ENCODE results near the gene DEFB121. TPM values are rescaled to one million over a fixed set of nuclear protein-coding genes. Genes with fewer than 3 reads are reported as not detected.
"Not testable (repeated sequence)": the region's sequence is repeated elsewhere in the genome, so short reads cannot be mapped to it uniquely, and the experiment has no call there.

The DEFB121 gene
- total RNA-seq, 1 donor = not detected

DNA sequence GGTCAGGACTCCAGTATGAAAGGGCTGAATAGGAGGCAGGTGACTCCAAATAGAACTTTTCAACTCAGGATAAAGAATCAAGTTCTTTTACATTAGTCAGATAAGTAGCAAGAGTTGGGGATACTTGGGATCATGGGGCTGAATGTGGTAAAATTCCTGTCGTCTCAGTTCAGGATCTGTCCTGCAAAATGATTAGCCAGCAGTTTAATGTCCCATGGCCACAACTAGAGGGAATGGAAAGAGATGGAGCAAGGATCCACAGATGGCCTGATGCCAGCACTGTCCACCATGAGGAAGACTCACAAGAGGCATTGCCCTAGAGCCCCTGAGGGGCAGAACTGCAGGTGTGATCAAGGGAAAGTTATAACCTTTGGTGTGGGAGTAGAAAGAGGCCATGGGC, 2.1 kb downstream of the DEFB121 start:
- H3K4me1 ChIP-seq (ENCODE audit: insufficient read depth, low read length) = no peaks in the 10 kb centered on the region
- no peak overlapping the region for H3K4me3 ChIP-seq (ENCODE audit: low read length)
- H3K27me3 ChIP-seq (ENCODE audit: insufficient read depth, low read length) = no peaks in the 10 kb centered on the region
- no peaks in the 10 kb centered on the region for H3K9me3 ChIP-seq (ENCODE audit: low read depth, low read length)

DNA sequence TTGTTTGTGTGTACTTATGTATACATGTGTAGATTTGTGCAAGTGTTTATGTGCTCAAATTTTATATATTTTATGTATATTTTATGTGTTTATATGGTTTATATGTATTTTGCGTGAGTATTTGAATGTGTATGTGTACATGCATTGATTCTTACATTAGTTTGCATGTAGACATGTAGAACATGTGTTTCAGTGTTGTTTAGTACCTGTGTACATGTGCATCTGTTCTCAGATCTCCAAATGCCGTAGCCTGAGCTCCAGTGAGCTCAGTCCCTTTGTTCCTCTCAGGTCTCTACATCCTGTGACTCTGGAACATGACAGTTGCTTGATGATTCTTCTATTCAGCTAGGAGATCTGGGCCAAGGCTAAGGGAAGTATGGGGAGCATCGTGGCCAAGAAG, 11.1 kb downstream of the DEFB121 start:
- H3K27me3 ChIP-seq (ENCODE audit: insufficient read depth, low read length) = no peaks in the 10 kb centered on the region
- no peaks in the 10 kb centered on the region for H3K4me1 ChIP-seq (ENCODE audit: insufficient read depth, low read length)
- no peaks in the 10 kb centered on the region for H3K9me3 ChIP-seq (ENCODE audit: low read depth, low read length)
- H3K4me3 ChIP-seq (ENCODE audit: low read length) = no peak overlapping the region

DNA sequence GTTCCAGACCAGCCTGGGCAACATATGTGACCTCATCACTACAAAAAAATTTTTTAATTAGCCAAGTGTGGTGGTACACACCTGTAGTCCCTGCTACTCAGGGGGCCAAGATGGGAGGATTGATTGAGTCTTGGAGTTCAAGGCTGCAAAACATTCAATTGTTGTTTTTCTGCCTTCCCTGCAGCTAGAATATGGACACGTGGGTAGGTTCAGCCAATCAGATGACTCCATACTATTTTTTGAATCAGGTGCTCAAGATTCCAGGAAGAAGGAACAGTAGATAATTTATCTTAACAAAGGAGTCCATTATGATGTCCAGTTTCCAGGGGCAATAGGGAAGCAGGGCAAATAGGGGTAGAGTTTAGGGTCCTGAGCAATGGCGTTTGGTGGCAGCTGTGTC, 13.2 kb downstream of the DEFB121 start:
- Histone ChIP-seq H3K4me1 (ENCODE audit: insufficient read depth, low read length) (no peaks in the 10 kb centered on the region), H3K9me3 (ENCODE audit: low read depth, low read length) (no peaks in the 10 kb centered on the region), H3K4me3 (ENCODE audit: low read length) (no peak overlapping the region), H3K27me3 (ENCODE audit: insufficient read depth, low read length) (no peaks in the 10 kb centered on the region)

DNA sequence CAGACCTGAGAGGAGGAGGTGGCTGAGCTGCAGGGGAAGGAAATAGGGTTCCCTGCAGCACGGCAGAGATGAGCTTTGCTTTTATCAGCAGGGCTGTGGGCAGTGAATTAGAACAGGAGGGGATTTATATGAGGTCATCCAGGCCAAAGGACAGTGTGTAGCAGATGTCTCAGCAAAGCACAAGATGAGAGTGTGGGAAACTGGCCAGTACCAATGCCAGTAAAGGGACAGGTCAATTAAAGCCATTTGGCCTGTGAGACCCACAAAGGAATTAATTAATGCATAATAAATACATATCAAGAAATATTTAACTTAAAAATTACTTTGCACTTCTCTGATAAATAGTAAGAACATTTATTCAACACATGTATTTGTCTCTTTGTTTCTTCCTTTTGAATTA, 15.5 kb downstream of the DEFB121 start, which contains the start of gene DEFB119:
Gene DEFB119, minus strand, starts transcription at position 101 of the 400 bp plus-strand sequence. CDS start 107 bp downstream, outside the sequence.
- no peaks in the 10 kb centered on the region for H3K9me3 ChIP-seq (ENCODE audit: low read depth, low read length)
- no peaks in the 10 kb centered on the region for H3K4me1 ChIP-seq (ENCODE audit: insufficient read depth, low read length)
- H3K27me3 ChIP-seq (ENCODE audit: insufficient read depth, low read length) = no peaks in the 10 kb centered on the region
- no peak within 1 kb of the TSS for H3K4me3 ChIP-seq (ENCODE audit: low read length)

DNA sequence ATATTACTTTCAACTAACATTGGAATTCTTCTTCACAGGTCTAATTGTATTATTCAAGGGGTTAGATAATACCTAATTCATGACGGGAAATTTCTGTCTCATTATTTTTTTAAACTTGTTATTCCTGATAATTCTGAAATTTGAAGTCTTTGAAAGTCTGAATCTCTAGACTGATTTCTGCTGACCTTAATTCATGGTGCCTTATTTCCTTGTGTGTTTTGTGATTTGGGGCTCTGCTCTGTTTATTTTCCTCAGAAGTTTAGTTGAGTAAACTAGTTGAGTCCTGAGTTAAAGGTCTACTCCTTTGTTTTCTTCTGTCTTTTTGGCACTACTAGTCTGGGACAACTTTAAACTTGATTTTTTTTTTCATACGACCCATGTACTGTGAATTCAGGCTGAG, 31.7 kb downstream of the DEFB121 start:
- Histone ChIP-seq H3K4me1 (ENCODE audit: insufficient read depth, low read length) (no peaks in the 10 kb centered on the region), H3K4me3 (ENCODE audit: low read length) (no peak overlapping the region), H3K27me3 (ENCODE audit: insufficient read depth, low read length) (no peaks in the 10 kb centered on the region), H3K9me3 (ENCODE audit: low read depth, low read length) (no peaks in the 10 kb centered on the region)

DNA sequence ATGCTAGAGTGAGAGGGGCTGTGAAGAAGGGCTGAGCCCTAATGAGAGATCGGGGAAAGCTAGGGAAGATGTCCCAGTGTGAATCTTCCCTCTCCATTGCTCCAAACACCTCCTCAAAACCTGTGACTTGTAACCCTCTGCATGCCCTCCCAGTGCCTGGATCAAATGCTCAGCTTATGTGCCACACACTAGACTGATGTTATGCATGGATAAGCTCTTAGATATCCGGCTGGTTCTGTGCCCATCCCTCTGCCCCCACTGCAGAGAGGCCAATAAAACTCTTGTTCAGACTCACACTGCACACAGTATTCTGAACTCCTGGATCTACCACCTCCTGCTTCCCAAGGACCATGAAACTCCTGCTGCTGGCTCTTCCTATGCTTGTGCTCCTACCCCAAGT, 37.7 kb downstream of the DEFB121 start, which contains the start of gene DEFB118:
Gene DEFB118, plus strand, starts transcription at position 301 of the 400 bp plus-strand sequence. Its CDS starts 50 bp downstream, at position 351.
- Histone ChIP-seq H3K4me1 (ENCODE audit: insufficient read depth, low read length) (no peaks in the 10 kb centered on the region), H3K9me3 (ENCODE audit: low read depth, low read length) (no peaks in the 10 kb centered on the region), H3K4me3 (ENCODE audit: low read length) (no peak within 1 kb of the TSS), H3K27me3 (ENCODE audit: insufficient read depth, low read length) (no peaks in the 10 kb centered on the region)

DNA sequence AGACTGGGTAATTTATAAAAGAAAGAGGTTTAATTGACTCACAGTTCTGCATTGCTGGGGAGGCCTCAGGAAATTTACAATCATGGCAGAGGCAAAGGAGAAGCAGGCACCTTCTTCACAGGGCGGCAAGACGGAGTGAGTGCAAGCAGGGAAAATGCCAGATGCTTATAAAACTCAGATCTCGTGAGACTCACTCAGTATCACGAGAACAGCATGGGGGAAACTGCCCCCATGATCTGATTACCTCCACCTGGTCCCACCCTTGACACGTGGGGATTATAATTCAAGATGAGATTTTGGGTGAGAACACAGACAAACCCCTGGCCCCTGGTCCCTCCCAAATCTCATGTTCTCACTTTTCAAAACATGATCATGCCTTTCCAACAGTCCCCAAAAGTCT, 41.7 kb downstream of the DEFB121 start:
- H3K4me1 ChIP-seq (ENCODE audit: insufficient read depth, low read length); H3K4me3 ChIP-seq (ENCODE audit: low read length); H3K9me3 ChIP-seq (ENCODE audit: low read depth, low read length); H3K27me3 ChIP-seq (ENCODE audit: insufficient read depth, low read length): not testable (repeated sequence)

DNA sequence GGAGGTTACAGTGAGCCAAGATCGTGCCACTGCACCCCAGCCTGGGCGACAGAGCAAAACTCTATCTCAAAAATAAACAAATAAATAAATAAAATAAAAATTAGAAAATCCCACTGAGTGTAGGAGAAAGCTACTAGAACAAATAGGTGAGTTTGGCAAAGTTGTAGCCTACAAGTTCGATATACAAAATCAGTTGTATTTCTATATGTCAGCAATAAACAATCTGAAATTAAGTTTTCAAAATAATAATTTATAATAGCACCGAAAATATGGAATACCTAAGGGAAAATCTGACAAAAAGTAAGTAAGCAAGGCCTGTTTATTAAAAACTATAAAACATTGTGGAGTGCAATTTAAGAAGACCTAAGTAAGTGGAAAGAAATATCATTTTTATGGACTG, 42.7 kb downstream of the DEFB121 start:
- no peaks in the 10 kb centered on the region for H3K9me3 ChIP-seq (ENCODE audit: low read depth, low read length)
- H3K4me1 ChIP-seq (ENCODE audit: insufficient read depth, low read length) = no peaks in the 10 kb centered on the region
- H3K27me3 ChIP-seq (ENCODE audit: insufficient read depth, low read length) = no peaks in the 10 kb centered on the region
- no peak overlapping the region for H3K4me3 ChIP-seq (ENCODE audit: low read length)

DNA sequence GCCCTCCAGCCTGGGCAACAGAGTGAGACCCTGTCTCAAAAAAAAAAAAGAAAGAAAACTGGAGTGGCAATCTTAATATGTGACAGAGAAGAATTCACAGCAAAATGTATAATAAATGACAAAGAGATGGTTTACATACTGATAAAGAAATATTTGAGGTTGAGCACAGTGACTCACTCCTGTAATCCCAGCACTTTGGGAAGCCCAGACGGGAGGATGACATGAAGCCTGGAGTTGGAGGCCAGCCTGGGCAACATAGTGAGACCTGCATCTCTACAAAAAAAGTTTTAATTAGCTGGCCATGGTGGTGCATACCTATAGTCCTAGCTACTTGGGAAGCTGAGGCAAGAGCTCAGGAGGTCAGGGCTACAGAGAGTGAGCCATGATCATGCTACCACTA, 50.0 kb downstream of the DEFB121 start:
- H3K27me3 ChIP-seq (ENCODE audit: insufficient read depth, low read length) = no peaks in the 10 kb centered on the region
- no peaks in the 10 kb centered on the region for H3K4me1 ChIP-seq (ENCODE audit: insufficient read depth, low read length)
- H3K4me3 ChIP-seq (ENCODE audit: low read length) = no peak overlapping the region
- H3K9me3 ChIP-seq (ENCODE audit: low read depth, low read length) = no peaks in the 10 kb centered on the region

Other genes with a start within 250 kb of the DEFB121 start
- not detected for gene DEFB115, start 148.6 kb downstream of the DEFB121 start, total RNA-seq
- gene DEFB116, start 97.6 kb downstream of the DEFB121 start, total RNA-seq = not detected
- gene DEFB118, start 37.6 kb downstream of the DEFB121 start, total RNA-seq = not detected
- not detected for gene DEFB119, start 15.6 kb downstream of the DEFB121 start, total RNA-seq
- not detected for gene DEFB123, start 34.4 kb upstream of the DEFB121 start, total RNA-seq
- gene DEFB124, start 68.9 kb upstream of the DEFB121 start, total RNA-seq = not detected
- 0.10 TPM for gene REM1, start 69.1 kb upstream of the DEFB121 start, total RNA-seq
- 62.0 TPM for gene HM13, start 108.2 kb upstream of the DEFB121 start, total RNA-seq
- 17.1 TPM for gene ID1, start 199.1 kb upstream of the DEFB121 start, total RNA-seq
- gene COX4I2, start 231.7 kb upstream of the DEFB121 start, total RNA-seq = not detected

Data from mononuclear cell (primary cell).